Tongue (tissue), 2 donors: ENCODE results near the gene DRG2. TPM values are rescaled to one million over a fixed set of nuclear protein-coding genes. Genes with fewer than 3 reads are reported as not detected.
A peak's percentile ranks its signal among the peaks of the same experiment; 100 is the strongest.

Source experiments
- DNase-seq: peaks from one replicate; pipeline ENCODE4 v3.0.0-alpha.2; 2015
- total RNA-seq: library from RNA; depleted of rRNA; stranded (reverse); fragments of >200 nt; gene quantifications from one replicate; pipeline ENCODE4 v1.2.3, GENCODE V29; 2014

The DRG2 gene
- total RNA-seq, 1 donor from 2014 or later, result 23.9 TPM

DNA sequence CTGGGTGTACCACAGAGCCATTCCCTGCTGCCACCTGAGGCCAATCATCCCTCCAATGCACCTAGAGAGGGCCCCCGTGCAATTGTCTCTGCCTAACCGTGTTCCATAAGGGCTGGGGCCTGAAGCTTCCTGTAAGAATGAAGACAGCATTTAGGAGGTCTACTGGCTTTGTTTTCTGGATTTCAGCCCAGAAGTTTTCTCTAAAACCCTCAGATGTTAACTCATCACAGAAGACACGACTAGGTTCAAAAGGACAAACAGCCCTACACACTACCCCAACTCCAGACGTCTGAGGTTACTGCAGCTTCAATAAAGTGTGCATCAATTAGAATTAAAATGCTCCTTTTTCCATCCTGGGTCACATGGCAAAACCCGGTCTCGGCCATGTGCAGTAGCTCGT, 10.8 kb upstream of the DRG2 start:
- peak; percentile 68 for DNase-seq

DNA sequence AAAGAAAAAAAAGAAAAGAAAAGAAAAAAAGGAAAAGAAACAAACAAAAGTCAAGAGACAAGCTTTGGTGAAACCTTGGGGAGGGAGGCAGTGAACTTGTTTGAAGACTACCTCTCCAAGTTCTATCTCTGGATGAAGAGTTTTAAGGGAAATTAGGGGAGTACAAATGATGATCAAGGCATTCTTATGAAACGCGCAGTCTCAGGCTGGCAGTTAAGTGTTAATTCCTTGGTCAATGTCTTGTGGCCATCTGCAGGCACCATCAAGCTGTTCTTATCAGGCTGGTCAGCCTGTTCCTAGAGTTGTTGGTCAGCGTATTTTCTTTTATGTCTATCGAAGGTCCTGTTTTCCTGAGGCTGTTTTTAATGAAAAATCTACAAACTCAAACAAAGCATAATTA, 8.2 kb upstream of the DRG2 start:
- no peak for DNase-seq

DNA sequence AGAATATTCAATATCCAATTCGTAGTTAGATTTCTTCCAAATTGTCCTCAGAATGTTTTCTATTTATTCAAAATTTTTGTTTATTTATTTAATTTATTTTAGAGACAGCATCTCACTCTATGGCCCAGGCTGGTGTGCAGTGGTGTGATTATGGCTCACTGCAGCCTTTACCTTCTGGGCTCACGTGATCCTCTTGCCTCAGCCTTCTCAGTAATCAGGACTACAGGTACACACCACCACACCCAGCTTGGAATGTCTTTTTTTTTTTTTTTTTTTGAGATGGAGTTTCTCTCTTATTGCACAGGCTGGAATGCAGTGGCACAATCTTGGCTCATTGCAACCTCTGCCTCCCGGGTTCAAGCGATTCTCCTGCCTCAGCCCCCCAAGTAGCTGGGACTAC, 3.5 kb upstream of the DRG2 start:
- no peak for DNase-seq

DNA sequence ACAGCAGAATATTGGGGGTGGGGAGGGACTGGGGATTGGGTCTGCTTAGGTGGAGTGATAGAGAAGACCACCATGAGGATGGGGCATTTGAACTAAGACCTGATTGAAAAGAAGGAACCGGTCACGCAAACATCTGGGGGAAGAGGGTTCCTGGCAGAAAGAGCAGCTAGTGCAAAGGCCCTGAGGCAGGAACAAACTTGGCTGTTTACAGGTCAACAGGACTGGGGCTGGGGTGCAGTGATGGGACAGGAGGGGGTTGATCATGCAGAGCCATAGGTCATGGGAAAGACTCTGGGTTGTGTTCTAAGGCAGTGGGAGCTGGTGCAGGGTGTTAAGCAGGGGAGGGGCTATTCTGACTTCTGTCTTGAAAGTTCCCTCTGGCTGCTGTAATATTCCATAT, 1.9 kb downstream of the DRG2 start:
- no peak for DNase-seq

DNA sequence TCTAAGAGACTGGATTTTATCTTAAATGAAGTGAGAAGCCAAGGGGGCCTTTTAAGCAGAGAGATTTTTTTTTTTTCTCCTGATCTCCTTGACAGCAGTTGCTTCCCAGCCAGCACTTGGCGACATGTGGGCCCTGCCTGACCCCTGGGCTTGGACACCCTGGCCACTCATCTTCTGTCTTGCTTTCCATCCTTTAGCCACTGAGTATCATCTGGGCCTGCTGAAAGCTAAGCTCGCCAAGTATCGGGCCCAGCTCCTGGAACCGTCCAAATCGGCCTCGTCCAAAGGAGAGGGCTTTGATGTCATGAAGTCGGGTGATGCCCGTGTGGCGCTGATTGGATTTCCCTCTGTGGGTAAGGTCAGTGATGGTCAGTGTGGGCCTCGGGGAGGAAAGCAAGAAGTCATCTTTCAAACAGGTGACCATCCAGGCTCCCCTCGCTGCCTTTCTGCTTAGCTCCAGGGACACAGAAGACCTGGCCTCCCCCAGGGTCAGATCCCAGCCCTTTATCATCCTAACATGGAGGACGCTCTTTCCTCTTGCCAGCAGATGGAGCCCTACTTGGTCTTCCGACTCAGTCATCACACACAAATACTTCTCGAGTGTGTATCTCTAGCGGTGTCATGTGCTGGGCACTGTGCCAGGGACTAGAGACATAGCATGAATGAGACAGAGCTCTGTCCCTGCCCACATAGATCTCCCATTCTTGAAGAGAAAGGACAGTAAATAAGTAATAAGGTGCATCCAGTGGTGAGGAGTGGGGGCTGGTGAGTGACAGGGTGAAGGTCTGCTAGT, 6.1 kb downstream of the DRG2 start:
- DNase-seq, result peak; percentile 70

DNA sequence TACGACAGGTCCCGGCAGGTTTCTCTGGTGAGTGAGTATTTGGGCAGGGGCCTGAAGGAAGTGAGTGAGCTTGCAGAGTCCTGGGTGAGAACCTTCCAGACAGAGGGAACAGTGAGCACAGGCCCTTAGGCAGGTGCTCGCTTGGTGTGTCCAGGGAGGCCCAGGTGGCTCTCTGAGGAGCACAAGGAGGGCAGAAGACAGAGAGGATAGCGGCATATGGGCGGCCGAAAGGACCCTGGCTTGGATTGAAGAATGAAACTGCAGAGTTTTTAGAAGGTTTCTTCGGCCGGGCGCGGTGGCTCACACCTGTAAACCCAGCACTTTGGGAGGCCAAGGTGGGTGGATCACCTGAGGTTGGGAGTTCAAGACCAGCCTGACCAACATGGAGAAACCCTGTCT, 6.7 kb downstream of the DRG2 start:
- DNase-seq, result no peak

DNA sequence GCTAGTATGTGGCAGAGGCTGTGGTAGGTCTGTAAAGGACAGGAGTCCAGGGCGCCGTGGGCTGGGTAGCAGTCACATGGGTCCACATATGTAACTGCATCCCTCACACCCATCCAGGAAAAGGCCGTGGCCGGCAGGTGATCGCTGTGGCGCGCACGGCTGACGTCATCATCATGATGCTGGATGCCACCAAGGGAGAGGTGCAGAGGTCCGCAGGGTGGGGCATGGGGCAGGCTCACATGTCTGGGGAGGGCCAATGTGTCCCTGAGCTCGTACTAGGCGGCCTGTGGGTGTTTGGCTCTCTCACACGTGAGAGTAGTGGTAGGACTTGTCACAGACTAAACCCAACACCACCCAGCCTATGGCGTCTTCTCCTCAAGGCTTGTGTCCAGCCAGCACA, 11.8 kb downstream of the DRG2 start:
- DNase-seq, result no peak

DNA sequence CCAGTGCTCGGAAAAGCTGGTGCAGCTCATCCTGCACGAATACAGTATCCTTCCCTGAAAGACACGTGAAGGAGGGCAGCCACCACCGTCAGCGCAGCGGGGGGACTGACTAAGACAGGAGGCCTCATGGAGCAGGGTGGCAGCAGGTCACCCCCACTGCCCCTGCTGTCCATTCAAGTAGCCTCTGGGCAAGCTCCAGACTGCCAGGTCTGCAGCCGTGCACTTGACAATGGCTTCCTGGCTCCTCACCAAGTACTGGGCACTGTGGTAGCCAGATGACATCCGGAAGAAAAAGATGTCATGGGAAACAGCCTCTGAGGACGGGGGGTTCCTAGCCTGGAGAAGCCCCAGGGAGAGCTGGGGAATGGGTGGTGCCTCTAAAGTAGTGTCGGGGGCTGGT, 12.9 kb downstream of the DRG2 start:
- DNase-seq, result no peak

DNA sequence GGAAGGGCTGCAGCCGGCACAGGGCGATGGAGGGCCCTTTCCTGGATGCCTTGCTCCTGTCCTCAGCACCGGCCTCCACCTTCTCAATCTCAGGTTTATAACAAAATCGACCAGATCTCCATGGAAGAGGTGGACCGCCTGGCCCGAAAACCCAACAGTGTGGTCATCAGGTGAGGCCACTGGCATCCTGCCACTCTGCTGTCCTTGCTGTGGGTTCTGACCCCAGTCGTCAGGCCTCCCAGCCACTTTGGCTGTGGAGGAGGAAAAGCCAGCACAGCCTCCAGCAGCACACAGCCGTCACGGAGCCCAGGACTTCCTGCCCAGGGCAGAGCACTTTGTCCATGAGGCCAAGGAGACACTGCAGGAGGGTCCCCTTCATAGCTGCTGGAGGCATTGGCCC, 14.1 kb downstream of the DRG2 start:
- DNase-seq, result no peak

DNA sequence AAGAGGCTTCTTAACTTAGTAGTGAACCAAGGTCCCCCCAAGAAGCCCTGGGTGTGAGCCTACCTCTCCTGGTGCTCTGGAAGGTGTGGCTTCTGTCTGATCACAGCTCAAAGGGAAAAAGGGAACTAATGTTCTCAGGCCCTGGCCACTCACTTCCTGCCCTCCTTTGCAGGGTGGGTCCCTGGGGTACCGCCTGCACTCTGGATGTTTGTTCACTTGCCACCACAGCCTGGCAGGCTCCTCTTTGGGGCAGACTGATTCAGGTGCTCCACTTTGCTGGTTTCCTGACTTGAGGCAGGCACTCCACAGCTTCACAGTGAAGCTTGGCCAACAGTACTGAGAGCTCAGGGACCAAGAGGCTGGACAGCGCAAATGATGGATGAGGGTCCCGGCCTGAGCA, 14.9 kb downstream of the DRG2 start:
- no peak for DNase-seq

DNA sequence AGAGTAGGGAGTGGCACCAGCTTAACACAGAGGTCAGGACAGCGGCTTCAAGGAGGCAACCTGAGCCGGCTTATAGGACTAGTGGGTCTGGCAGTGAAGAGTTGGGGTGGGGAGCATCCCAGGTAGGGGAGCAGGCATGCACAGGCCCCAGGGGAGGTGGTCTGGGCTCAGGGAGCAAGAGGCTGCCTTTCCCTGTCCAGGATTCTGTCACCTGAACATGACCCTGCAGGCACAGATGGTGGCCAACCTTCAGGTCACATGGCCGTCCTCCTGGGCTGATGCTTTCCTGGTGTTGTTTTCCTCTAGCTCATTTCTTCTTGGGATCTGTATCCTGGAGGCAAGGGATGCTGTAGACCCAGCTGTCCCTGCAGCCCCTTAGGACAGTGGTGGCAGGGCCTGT, 17.3 kb downstream of the DRG2 start:
- no peak for DNase-seq

DNA sequence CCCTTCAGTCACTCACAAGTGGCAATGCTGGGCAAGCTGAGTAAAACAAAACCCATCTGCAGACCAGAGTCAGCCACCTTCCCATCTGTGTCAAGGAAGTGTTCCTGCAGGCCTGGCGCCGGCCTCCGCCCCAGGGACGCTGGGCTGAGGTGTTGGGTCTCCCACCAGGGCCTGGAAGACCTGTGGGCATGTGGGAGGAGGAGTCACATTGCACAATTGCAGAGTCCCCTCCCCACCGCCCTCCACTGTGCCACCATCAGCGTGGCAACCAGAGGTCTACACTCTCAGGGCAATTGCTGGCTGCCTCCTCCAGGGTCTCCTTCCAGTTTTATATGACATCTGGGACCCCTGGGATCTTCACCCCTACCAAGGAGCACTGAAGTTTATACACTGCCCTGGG, 17.8 kb downstream of the DRG2 start:
- no peak for DNase-seq

DNA sequence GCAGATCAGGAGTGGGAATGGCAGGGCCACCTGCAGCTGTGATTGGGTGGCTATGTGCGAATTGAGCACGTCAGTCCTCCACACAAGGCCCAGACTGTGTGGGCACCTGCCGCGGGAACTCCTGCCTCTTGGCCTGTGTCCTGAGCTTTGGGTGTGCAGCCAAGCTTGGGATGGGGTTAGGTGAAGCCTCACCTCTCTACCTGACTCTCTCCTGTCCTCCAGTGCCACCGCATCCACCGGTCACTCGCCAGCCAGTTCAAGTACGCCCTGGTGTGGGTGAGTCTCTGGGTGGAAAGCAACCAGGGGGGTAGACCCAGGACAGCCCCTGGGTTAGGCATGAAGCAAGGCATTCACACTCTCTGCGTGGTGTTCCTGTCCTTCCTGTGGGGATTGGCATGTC, 18.5 kb downstream of the DRG2 start:
- DNase-seq, result no peak

DNA sequence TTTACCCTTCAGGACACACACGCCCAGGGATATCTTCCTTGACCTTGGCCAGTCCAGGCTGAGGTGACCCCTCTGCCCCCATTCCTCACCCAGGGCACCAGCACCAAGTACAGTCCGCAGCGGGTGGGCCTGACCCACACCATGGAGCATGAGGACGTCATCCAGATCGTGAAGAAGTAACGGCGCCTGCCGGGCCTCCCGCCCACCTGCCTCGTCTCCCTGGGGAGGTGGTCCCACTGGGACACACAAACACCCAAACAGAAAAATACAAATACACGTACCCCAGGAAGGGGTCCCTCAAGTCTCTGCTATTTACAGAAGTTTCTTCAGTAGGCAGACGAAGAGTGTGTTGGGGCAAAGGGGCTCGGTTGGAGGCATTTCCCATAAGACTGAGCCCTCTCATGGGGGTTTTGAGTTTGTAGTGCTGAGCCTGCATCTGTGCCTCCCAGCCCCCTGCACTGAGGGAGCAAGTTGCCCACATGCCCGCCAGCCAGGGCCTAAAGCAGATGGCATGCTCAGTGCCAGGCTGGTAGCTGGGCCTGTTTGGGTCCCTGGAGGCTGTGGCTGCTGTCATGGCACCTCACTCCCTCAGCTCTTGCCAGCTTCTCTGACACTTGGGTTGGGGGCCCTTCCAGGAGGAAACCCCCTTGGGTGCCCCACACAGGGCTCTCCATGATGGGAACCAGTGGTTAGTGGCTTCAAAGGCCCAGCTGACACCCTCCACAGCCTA, 19.5 kb downstream of the DRG2 start:
- DNase-seq, result no peak

DNA sequence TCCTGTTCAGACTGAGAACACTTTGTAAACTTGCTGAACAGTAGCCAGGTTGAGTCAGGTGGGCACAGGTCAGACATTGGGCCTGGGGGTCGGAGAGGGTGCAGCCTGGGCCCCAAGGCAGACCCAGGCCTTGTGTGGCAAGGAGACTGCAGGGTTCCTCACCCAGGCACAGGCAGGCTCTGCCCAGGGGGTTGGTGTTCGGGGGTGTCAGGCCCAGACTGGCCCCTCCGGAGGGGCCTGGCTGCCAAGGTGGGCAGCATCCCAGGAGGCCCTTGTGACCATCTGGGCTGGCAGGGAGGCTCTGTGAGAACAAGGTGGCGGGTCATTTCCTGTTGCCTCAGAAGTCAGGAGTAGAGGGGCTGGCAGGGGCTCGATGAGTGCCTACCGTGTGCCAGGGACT, 20.2 kb downstream of the DRG2 start:
- DNase-seq, result no peak

DNA sequence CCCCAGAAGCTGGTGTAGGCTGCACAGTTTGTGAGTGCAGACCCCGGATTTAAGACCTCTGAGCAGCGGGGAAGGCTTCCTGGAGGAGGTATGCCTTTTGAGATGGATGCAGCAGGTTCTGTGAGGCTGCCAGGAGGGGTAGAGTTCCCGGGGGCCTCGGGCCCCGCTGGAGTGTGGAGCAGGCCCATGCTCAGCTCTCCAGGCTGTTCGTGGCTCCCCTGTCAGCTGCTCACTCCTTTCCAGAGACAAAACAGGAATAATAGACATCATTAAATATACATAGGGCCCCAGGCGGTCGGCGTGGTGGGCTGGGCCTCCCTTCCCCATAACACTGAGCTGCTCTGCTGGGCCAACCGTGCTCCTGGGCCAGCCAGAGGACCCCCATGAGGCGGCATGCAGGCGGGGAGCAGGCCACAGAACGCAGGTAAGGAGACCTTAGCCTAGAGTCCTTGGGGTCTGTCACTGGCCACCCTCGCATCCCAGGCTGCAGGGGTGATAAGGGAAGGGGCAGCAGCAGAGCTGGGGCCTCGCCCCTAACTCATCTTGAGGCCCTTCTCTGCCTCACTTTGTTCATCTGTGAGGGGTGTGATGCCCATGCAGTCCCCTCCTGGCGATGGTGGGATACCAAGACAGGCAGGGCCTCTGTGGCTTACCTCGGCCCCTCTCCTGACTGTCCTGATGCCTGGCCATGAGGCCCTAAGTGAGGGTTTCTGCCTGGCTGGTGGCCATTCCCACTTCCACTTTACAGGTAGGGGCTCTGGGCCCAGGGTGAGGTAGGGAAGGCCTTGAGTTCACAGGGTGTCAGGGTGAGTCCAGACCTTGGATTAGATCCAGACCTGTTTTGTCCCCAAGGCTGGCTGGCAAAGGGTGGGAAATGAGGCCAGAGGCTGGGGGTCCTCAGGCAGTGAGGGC, 20.9 kb downstream of the DRG2 start, which contains the start of gene MYO15A:
Gene MYO15A (plus strand): TSS at position 356 of the 912 bp plus-strand sequence. CDS start 10,045 bp downstream, outside the sequence.
- no peak for DNase-seq

DNA sequence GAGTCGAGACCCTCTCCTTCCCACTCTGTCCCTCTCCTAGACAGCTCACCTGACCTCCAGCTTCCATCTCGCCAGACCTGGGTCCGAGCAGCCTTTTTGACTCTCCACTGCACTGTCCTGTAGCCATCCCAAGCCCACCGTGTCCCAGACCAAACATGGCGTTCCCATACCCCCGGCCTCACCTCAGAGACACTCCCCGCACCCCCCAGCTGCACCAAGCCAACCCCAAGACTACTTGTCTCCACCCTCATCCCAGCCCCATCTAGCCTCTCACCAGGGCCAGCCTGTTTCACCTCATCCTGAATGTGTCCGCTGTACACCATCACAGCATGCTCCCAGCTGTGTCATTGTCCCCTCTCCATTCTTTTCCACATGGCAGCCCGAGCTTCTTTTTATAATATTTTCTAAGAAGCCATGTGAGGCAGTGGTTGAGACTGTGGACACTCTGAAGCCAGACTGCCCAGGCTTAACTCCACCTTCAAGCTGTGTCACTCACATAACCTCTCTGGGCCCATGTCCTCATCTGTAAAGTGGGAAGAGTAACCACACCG, 22.3 kb downstream of the DRG2 start:
- no peak for DNase-seq

DNA sequence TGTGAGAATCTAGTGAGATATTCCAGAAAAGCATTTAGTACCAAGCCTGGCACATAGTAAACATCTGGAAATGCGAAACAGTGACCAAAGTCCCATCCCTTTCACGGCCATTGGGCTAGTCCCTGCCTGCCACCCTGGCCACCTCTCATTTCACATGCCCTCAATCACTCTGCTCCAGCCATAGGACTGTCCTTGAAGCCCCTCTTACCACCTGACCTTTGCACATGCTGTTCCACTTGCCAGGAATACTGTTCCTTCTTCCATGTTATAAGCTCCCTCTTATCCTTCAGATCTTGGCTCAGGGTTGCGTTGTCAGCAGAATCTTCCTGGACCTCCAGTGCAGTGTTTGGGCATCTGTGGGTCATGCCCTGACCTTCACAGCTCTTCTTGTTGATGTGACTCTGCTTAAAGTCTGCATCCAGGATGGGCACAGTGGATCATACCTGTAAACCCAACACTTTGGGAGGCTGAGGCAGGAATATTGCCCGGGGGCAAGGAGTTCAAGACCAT, 22.9 kb downstream of the DRG2 start:
- no peak for DNase-seq

DNA sequence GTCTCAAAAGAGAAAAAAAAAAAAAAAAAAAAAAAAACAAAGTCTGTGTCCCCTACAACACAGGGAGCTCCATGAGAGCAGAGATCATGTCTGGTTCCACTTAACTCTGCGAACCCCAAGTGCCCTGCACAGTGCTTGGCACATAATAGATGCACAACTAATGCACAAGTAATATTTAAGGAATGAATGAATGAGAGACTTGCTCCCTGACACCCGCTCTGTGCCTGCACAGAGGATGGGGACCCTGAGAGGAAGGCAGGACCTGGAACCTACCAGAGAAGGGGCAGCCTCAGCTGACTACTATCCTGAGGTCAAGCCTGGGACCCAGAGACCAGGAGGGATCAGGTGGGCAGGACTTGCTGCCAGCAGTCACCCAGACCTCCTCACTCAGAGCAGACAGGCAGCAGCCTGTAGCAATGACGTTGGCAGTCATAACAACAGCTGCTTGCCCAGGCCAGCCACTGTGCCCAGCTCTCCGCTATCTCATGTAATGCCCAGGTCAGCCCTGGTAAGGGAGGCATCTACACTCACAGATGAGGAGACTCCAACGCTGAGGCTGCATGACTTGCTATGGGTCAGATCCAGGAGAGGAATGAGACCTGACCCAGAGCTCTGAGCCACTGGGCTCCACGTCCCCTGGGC, 23.7 kb downstream of the DRG2 start:
- DNase-seq, result no peak

DNA sequence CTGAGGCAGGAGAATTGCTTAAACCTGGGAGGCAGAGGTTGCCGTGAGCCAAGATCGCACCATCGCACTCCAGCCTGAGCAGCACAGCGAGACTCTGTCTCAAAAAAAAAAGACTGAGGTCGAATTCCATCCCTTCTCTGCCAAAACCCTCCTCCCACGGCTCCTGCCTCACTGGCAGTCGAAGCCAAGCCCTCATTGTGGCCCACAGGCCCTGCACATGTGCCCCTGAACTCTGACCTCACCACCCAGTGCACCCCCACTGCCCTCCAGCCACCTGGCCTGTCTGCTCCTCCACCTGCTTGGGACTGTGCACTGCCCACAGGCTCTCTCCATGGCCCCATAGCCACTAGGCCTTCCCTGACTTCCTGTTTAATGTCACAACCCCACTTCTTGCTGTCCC, 27.8 kb downstream of the DRG2 start:
- DNase-seq, result no peak

DNA sequence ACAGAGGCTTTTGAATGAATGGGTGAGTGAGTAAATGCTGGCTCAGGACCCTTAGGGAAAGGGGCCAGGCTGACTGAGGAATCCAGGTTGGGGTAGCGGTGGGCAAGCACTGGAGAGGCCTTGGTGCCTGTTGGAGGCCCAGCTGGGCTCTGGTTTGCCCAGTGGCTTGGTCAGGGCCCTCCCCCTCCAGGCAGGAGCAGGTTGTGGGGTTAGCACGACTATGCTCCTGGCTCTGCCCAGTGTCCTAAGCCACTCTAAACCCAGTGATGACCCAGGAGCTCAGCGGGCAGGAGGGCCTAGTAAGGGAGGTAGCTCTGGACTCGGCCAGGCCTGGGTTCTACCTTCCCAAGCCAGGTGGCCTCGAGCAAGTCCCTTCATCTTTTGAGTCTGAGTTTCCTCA, 28.3 kb downstream of the DRG2 start:
- DNase-seq, result no peak

DNA sequence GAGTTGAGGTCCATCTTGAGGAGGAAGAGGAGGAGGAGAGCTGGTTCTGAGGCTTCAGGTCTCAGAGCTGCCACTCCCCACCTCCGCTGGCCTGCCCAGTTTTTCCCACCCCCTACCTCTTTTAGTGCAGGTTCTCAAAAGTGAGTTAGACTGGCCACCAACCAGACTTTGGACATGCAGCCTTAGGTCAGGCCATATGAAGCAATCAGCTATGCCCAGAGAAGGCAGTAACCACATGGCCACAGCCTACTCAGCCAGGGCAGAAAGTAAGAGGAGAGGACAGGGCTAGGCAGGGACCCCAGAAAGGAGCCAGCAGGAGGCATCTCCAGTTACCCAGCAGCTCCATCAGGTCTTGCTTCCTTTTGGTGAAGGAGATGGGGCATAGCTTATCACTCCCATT, 29.8 kb downstream of the DRG2 start:
- no peak for DNase-seq
